Psoas muscle (tissue), 8 donors: ENCODE data around the gene MINDY3. TPM values are rescaled to one million over a fixed set of nuclear protein-coding genes. Genes with fewer than 3 reads are reported as not detected.
"Not testable (repeated sequence)": the region's sequence is repeated elsewhere in the genome, so short reads cannot be mapped to it uniquely, and the experiment has no call there.

Experiments
- ATAC-seq, 4 donors: fragments of 200-7000 bp; cut with Tn5 transposase; one replicate each; pipeline ENCODE4 v1.9.1; 2020; ENCODE audit warnings: moderate library complexity in 3 of 4, mild to moderate bottlenecking in 2 of 4
- DNase-seq, 2 donors: peaks; one replicate each; pipeline ENCODE4 v3.0.0-alpha.2; 2020
- H3K27ac ChIP-seq: fragments of 200-600 bp; one replicate; pipeline ENCODE4 v1.8.0; 2022
- H3K27me3 ChIP-seq, 3 donors: fragments of 200-600 bp in 1 of 3; one replicate each; pipeline versions ENCODE4 v1.6.1 to v1.8.0; 2013 to 2022; ENCODE audit warnings: low read length in 2 of 3, mild to moderate bottlenecking in 2 of 3, moderate library complexity in 1 of 3; ENCODE audit not compliant: insufficient read depth in 3 of 3
- H3K36me3 ChIP-seq, 2 donors: fragments of 200-600 bp in 1 of 2; one replicate each; pipeline versions ENCODE4 v1.6.1 to v1.8.0; 2013 to 2022; ENCODE audit warnings: low read depth in 1 of 2, mild to moderate bottlenecking in 1 of 2, moderate library complexity in 1 of 2; ENCODE audit not compliant: insufficient read depth in 1 of 2
- H3K4me1 ChIP-seq: fragments of 200-600 bp; one replicate; pipeline ENCODE4 v1.8.0; 2022
- H3K4me3 ChIP-seq: fragments of 200-600 bp; one replicate; pipeline ENCODE4 v1.8.0; 2022; ENCODE audit warnings: mild to moderate bottlenecking
- H3K9me3 ChIP-seq: fragments of 200-600 bp; one replicate; pipeline ENCODE4 v1.8.0; 2022
- WGBS, 3 donors: extraction: QIAGEN DNeasy Blood & Tissue Kit; methylation state at CpG; one replicate each; pipeline versions ENCODE4 v1.1.6 to v1.1.7; 2013; 5-methylcytosine and 5-hydroxymethylcytosine counted together
- intact Hi-C, 2 donors: fragments of 100-400 bp; cut with DNase I; formaldehyde crosslinking; loops; one replicate each; pipeline versions ENCODE4 v1.11.0 to v1.14.2; 2022
- polyA plus RNA-seq, 3 donors: library from polyadenylated mRNA; stranded (reverse); fragments of 200-250 nt; gene quantifications; one replicate each; pipeline ENCODE4 v1.2.3, GENCODE V29; 2013
- total RNA-seq, 4 donors: library from RNA; stranded (reverse); fragmentation: NEBNext Ultra II Directional in 2 of 4; extraction: Animal tissue kit (Norgen Biotek cat#: 25700) in 2 of 4; gene quantifications; one replicate each; pipeline versions ENCODE4 v1.2.1 to v1.2.4, GENCODE V29; 2021 to 2023
- TF ChIP-seq, protein P1 (sequence below): fragments of 200-600 bp; IDR thresholded peaks from one replicate; pipeline ENCODE4 v1.8.0; 2022; ENCODE audit warnings: antibody characterized with exemption
- donor health status: healthy with polysubstance abuse.
- donor health status: DM: no; HTN: no; CAD: no; lungs with moderate emphysema.
- donor health status: Bipolar disorder and iron deficiency.
- donor health status: healthy.
- donor health status: DM: yes; HTN: yes; CAD: no.
- donor health status: DM: no; HTN: no; CAD: no.
- donor health status: DM: no; HTN: no; CAD: no.
- donor health status: DM: yes; HTN: yes; CAD: no.

The MINDY3 gene
- total and polyA plus RNA-seq, 7 donors = 6.1 to 17.5 (median 9.9) TPM

GRCh38 chr10:15857107-15857575, 3.2 kb downstream of the MINDY3 start:
- no peaks in the 10 kb centered on the region for H3K9me3 ChIP-seq
- intact Hi-C loops = no loop called here
- ATAC-seq (no peak), DNase-seq (no peak)
- no peak overlapping the region for H3K27ac ChIP-seq
- H3K4me1 ChIP-seq = peaks cover 16% of the 10 kb centered on the region
- WGBS, 3 donors = 76 to 85% (median 85%) methylated on average over 2 of the region's 2 CpGs
- no peaks in the 10 kb centered on the region for H3K36me3 ChIP-seq
- H3K4me3 ChIP-seq = no peak overlapping the region
- no peaks in the 10 kb centered on the region for H3K27me3 ChIP-seq
- TF ChIP-seq, protein P1, sequence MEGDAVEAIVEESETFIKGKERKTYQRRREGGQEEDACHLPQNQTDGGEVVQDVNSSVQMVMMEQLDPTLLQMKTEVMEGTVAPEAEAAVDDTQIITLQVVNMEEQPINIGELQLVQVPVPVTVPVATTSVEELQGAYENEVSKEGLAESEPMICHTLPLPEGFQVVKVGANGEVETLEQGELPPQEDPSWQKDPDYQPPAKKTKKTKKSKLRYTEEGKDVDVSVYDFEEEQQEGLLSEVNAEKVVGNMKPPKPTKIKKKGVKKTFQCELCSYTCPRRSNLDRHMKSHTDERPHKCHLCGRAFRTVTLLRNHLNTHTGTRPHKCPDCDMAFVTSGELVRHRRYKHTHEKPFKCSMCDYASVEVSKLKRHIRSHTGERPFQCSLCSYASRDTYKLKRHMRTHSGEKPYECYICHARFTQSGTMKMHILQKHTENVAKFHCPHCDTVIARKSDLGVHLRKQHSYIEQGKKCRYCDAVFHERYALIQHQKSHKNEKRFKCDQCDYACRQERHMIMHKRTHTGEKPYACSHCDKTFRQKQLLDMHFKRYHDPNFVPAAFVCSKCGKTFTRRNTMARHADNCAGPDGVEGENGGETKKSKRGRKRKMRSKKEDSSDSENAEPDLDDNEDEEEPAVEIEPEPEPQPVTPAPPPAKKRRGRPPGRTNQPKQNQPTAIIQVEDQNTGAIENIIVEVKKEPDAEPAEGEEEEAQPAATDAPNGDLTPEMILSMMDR = no peak

DNA sequence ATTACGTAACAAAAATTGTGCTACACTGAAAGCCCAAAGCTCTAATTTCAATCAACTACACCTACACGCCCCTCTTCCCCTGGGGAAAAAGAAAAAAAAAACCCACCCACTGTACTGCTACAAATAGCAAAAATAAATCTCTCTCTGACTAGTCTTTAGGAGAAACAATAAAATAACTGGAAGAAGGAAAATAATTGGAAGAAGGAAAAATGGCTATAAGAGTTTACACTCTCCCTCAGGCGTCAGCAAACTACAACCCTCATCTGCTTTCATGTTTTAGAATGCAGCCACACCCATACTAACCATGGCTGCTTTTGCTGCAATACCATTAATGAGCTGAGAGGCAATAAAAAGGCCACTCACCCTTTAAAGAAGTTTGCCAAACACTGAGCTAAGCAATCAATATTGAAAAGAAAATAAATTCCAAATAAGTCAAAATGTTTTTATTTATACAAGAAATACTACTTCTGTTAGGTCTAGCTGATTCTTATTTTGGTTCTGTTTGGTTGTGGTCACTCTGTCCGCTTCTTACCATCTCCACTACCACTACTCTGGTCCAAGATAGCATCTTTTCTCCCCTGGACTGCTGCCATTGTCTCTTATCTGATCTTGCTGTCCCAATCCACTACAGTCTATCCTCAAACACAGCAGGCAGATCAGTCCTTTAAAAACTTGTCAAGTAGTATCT, 3.8 kb downstream of the MINDY3 start:
- no peaks in the 10 kb centered on the region for H3K36me3 ChIP-seq
- DNase-seq = no peak
- 85 to 95% (median 90%) methylated on average over 4 of the region's 4 CpGs for WGBS, 3 donors
- H3K4me3 ChIP-seq = no peak overlapping the region
- TF ChIP-seq, protein P1 = no peak
- peaks cover 16% of the 10 kb centered on the region for H3K4me1 ChIP-seq
- H3K9me3 ChIP-seq = no peaks in the 10 kb centered on the region
- intact Hi-C loops = no loop called here
- no peak for ATAC-seq
- H3K27me3 ChIP-seq = no peaks in the 10 kb centered on the region
- no peak overlapping the region for H3K27ac ChIP-seq

DNA sequence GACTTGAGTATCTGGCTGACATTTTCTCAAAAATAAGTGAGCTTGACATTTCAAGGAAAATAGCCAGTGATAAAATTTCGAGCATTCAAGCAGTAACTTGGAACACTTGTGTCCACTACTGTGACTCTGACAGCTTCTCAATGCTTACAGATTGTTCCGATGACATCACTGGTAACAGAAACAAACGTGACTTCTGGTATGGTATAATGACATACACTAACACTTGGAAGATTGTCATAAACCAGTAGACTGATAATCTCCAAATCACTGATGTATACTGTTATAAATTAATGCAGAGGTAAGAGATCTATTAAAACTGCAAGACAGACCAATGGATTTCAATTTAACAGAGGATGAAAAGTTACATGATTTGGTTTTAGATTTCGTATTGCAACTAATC, 6.5 kb downstream of the MINDY3 start:
- DNase-seq = no peak
- Histone ChIP-seq H3K9me3 (peaks cover 9% of the 10 kb centered on the region), H3K36me3 (no peaks in the 10 kb centered on the region), H3K4me1 (peaks cover 10% of the 10 kb centered on the region), H3K4me3 (no peak overlapping the region), H3K27ac (no peak overlapping the region), H3K27me3 (no peaks in the 10 kb centered on the region)
- ATAC-seq = no peak
- intact Hi-C loops = no loop called here
- TF ChIP-seq, protein P1 = no peak
- WGBS, 3 donors = 56 to 72% (median 70%) methylated on average over 4 of the region's 4 CpGs

- Histone ChIP-seq H3K4me3 (no peak overlapping the region), H3K9me3 (peaks cover 9% of the 10 kb centered on the region), H3K27me3 (no peaks in the 10 kb centered on the region), H3K4me1 (no peaks in the 10 kb centered on the region), H3K27ac (no peak overlapping the region), H3K36me3 (peaks cover 0 to 3% of the 10 kb centered on the region in 2 donors)
- intact Hi-C loops = no loop called here
- no peak for DNase-seq
- WGBS, 3 donors = 63 to 88% (median 70%) methylated on average over 2 of the region's 2 CpGs
- no peak for ATAC-seq
- TF ChIP-seq, protein P1 = no peak
These were observed 8.2 kb downstream of the MINDY3 start for GRCh38 chr10:15852111-15852557.

DNA sequence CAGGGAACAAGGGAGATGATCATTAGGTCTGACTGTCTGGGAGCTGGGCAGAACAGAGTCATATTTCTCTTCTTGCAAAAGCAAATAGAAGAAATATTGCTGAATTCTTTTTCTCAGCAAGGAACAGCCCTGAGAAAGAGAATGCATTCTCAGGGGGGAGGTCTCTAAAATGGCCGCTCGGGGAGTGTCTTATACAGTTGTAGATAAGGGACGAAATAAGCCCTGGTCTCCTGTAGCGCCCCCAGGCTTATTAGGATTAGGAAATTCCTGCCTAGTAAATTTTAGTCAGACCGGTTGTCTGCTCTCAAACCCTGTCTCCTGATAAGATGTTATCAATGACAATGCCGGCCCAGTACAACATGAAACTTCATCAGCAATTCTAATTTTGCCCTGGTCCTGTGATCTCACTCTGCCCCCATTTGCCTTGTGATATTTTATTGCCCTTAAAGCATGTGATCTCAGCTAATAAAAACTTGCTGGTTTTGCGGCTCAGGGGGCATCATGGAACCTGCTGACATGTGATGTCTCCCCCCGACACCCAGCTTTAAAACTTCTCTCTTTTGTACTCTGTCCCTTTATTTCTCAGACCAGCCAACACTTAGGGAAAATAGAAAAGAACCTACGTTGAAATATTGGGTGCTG, 9.8 kb downstream of the MINDY3 start:
- intact Hi-C loops, H3K9me3 ChIP-seq, H3K4me3 ChIP-seq, H3K4me1 ChIP-seq, DNase-seq, H3K27ac ChIP-seq, H3K27me3 ChIP-seq, H3K36me3 ChIP-seq, ATAC-seq: not testable (repeated sequence)
- 96 to 98% (median 98%) methylated on average over 9 of the region's 9 CpGs for WGBS, 3 donors
